ENCODE measurements around the gene HAPSTR1. TPM values are rescaled to one million over a fixed set of nuclear protein-coding genes. Genes with fewer than 3 reads are reported as not detected.

Gene HAPSTR1
- total RNA-seq, 1 donor from 2014 or later = 80.1 TPM

DNA sequence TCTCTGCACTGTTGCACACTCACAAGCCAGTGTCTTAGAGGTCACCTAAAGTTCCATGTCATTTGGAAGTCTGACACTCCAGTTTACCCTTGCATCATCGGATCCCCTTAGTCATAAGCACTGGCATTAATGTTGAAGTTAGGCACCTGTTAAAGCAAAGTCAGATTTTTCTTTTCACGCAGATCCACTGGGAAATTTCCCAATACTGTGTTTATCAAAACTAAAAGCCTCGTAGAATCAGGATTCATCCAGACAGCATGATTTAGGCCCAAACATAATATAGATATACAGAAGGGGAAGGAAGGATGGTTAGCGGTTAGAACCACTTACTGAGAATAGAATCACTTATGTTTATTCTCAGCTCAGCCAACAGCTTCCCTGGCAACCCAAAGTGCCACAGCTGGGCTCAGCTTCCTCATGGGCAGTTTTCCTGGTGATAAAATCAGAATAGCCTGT lies 30.1 kb upstream of the HAPSTR1 start:
- Mint-ChIP-seq H3K4me1 (no peaks in the 10 kb centered on the region), H3K27me3 (ENCODE audit: low read depth) (no peaks in the 10 kb centered on the region), H3K4me3 (no peak overlapping the region), H3K36me3 (ENCODE audit: low read depth) (no peaks in the 10 kb centered on the region), H3K27ac (ENCODE audit: unreplicated experiment) (no peak overlapping the region), H3K9me3 (no peaks in the 10 kb centered on the region)
- TF ChIP-seq, protein P1, sequence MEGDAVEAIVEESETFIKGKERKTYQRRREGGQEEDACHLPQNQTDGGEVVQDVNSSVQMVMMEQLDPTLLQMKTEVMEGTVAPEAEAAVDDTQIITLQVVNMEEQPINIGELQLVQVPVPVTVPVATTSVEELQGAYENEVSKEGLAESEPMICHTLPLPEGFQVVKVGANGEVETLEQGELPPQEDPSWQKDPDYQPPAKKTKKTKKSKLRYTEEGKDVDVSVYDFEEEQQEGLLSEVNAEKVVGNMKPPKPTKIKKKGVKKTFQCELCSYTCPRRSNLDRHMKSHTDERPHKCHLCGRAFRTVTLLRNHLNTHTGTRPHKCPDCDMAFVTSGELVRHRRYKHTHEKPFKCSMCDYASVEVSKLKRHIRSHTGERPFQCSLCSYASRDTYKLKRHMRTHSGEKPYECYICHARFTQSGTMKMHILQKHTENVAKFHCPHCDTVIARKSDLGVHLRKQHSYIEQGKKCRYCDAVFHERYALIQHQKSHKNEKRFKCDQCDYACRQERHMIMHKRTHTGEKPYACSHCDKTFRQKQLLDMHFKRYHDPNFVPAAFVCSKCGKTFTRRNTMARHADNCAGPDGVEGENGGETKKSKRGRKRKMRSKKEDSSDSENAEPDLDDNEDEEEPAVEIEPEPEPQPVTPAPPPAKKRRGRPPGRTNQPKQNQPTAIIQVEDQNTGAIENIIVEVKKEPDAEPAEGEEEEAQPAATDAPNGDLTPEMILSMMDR (conservative IDR thresholded peaks at IDR 0.05) = no peak
- DNase-seq (ENCODE audit: low read depth, low spot score) = no peak

DNA sequence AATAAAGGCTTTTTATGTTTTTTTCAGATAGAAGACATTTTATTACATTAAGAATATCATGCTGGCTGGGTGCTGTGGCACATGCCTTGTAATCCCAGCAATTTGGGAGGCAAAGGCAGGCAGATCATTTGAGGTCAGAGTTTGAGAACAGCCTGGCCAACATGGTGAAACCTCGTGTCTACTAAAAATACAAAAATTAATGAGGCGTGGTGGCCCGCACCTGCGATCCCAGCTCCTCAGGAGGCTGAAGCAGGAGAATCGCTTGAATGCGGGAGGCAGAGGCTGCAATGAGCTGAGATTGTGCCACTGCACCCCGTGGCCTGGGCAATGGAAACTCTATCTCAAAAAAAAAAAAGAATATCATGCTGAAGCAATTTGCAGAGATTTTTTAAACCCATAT lies 29.1 kb upstream of the HAPSTR1 start:
- TF ChIP-seq, protein P1 (conservative IDR thresholded peaks at IDR 0.05) = no peak
- Mint-ChIP-seq H3K4me3 (no peak overlapping the region), H3K27ac (ENCODE audit: unreplicated experiment) (no peak overlapping the region), H3K27me3 (ENCODE audit: low read depth) (no peaks in the 10 kb centered on the region), H3K4me1 (no peaks in the 10 kb centered on the region), H3K9me3 (no peaks in the 10 kb centered on the region), H3K36me3 (ENCODE audit: low read depth) (no peaks in the 10 kb centered on the region)
- no peak for DNase-seq (ENCODE audit: low read depth, low spot score)

DNA sequence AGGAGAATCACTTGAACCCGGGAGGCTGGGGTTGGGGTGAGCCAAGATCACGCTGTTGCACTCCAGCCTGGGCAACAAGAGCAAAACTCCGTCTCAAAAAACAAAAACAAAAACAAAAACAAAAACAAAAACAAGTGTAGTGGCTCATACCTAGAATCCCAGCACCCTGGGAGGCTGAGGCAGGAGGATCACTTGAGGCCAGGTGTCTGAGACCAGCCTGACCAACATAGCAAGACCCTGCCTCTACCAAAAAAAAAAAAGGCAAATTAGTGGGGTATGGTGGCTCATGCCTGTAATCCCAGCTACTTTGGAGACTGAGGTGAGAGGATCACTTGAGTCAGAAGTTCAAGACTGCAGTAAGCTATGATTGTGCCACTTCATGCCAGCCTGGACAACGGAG lies 26.4 kb upstream of the HAPSTR1 start:
- TF ChIP-seq, protein P1 (conservative IDR thresholded peaks at IDR 0.05) = no peak
- H3K9me3 Mint-ChIP-seq = no peaks in the 10 kb centered on the region
- no peak overlapping the region for H3K27ac Mint-ChIP-seq (ENCODE audit: unreplicated experiment)
- H3K27me3 Mint-ChIP-seq (ENCODE audit: low read depth) = no peaks in the 10 kb centered on the region
- DNase-seq (ENCODE audit: low read depth, low spot score) = no peak
- peaks cover 2% of the 10 kb centered on the region for H3K4me1 Mint-ChIP-seq
- no peaks in the 10 kb centered on the region for H3K36me3 Mint-ChIP-seq (ENCODE audit: low read depth)
- no peak overlapping the region for H3K4me3 Mint-ChIP-seq

DNA sequence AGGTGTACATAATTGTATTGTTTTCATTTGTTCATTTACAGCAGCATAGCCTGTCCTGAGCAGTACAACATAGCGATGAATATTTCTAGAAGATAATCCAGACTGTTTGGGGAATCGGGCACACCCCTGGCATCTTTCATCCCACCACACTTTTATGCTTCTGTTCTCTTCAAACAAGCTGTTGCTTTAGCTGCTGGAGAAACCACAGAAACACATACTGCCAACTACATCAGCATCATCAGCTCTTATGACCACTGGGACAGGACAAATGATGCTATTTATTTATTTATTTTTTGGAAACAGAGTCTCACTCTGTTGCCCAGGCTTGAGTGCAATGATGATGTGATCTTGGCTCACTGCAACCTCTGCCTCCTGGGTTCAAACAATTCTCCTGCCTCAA lies 22.6 kb upstream of the HAPSTR1 start:
- Mint-ChIP-seq H3K27me3 (ENCODE audit: low read depth) (no peaks in the 10 kb centered on the region), H3K36me3 (ENCODE audit: low read depth) (no peaks in the 10 kb centered on the region), H3K27ac (ENCODE audit: unreplicated experiment) (no peak overlapping the region), H3K9me3 (no peaks in the 10 kb centered on the region), H3K4me3 (no peak overlapping the region), H3K4me1 (peaks cover 7% of the 10 kb centered on the region)
- TF ChIP-seq, protein P1 (conservative IDR thresholded peaks at IDR 0.05) = no peak
- no peak for DNase-seq (ENCODE audit: low read depth, low spot score)

DNA sequence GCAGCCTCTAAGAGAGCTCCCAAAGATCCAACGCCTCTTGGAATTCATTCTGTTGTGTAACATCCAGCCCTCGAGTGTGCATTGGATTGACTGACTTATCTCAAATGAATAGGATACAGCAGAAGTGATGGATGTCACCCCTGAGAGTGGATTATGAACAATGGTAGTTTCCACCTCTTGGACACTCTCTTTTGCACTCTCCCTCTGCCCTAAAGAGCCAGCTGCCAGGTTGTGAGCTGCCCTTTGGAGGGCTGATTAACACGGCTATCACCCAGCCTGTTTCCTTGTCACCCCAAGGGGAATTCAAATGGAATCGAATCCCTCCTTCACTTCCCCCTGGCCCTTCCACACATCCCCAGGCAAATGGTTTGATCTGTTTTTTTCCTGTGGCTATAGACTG lies 21.2 kb upstream of the HAPSTR1 start:
- no peaks in the 10 kb centered on the region for H3K27me3 Mint-ChIP-seq (ENCODE audit: low read depth)
- TF ChIP-seq, protein P1 (conservative IDR thresholded peaks at IDR 0.05) = no peak
- no peak overlapping the region for H3K4me3 Mint-ChIP-seq
- H3K36me3 Mint-ChIP-seq (ENCODE audit: low read depth) = no peaks in the 10 kb centered on the region
- no peak overlapping the region for H3K27ac Mint-ChIP-seq (ENCODE audit: unreplicated experiment)
- no peaks in the 10 kb centered on the region for H3K9me3 Mint-ChIP-seq
- peaks cover 7% of the 10 kb centered on the region for H3K4me1 Mint-ChIP-seq
- no peak for DNase-seq (ENCODE audit: low read depth, low spot score)

DNA sequence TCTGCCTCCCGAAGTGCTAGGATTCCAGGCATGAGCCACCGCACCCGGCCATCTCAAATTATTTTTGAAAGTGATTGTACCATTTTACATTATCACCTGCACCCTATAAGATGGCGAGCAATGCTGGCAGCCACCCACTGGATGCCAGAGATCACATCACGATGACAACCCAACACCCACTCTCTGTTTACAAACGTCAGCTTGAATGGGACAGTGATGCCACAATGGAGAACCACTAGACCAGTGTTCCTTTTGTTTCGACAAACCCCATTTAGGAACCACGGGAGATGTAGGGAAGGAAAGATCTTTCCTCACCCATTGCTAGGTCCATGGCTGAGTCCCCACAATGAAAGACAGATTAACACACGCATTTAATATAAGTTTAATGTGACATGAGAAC lies 20.1 kb upstream of the HAPSTR1 start:
- TF ChIP-seq, protein P1 (conservative IDR thresholded peaks at IDR 0.05) = no peak
- DNase-seq (ENCODE audit: low read depth, low spot score) = no peak
- Mint-ChIP-seq H3K4me3 (no peak overlapping the region), H3K36me3 (ENCODE audit: low read depth) (no peaks in the 10 kb centered on the region), H3K4me1 (peaks cover 7% of the 10 kb centered on the region), H3K9me3 (no peaks in the 10 kb centered on the region), H3K27ac (ENCODE audit: unreplicated experiment) (no peak overlapping the region), H3K27me3 (ENCODE audit: low read depth) (no peaks in the 10 kb centered on the region)

All from neural crest cell (in vitro differentiated cells).